ENCODE measurements around the gene PROSER1. TPM values are rescaled to one million over a fixed set of nuclear protein-coding genes. Genes with fewer than 3 reads are reported as not detected.
"Not testable (repeated sequence)": the region's sequence is repeated elsewhere in the genome, so short reads cannot be mapped to it uniquely, and the experiment has no call there.

PROSER1 gene
- total RNA-seq, 2 experiments from 2014 or later, result 106 to 111 TPM

DNA sequence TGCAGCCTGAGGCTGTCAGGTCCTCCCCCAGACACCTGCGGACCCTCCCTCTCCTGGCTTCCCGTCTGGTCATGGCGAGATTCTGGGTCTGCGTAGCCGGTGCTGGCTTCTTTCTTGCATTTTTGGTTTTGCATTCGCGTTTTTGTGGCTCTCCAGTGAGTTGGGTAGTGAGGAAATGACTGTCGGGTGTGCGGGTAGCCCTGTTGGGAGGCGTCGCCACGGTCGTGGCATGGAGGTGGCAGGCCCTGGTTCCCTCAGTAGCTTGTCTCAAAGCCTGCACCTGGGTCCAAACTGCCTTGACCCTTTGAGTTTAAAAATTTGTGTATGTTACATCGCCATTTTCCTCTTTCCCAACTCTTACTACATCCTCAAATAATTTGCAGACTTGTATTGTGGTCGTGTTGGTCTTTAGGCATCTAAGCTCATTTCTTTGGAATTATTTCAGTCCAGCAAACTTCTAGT lies 711 bp upstream of the PROSER1 start:
- peak; percentile 66 for DNase-seq
- peaks cover 26% of the 10 kb centered on the region for H3K4me1 Mint-ChIP-seq
- H3K36me3 Mint-ChIP-seq, result peaks cover 31% of the 10 kb centered on the region
- H3K27me3 Mint-ChIP-seq, result no peaks in the 10 kb centered on the region
- H3K27ac Mint-ChIP-seq, result peak overlapping the region; percentile 95
- no peaks in the 10 kb centered on the region for H3K9me3 Mint-ChIP-seq
- H3K4me3 Mint-ChIP-seq, result peak overlapping the region; percentile 94

DNA sequence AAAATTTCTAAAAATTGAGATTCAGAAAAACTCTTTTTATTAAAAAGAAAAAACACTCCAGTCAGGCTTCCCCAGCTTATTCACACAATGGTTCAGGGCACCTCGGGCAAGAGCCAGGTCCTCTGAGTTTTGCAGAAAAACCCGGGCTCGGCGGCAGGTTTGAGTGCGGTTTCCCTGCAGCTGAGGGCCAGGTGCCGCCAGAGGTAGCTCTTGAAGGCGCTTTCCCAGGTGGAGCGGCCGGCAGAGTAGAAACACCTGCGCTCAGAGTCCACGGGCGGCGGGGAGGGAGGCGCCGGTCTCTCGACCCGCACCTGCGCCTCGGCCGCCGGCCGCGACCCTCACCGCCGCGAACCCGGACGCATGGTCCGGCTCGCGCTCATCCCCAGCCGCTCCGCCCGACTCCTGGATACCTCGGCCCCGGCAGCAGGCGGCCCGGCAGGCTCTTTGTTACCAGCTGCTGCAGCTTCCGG lies 444 bp downstream of the PROSER1 start:
- H3K27me3 Mint-ChIP-seq, result no peaks in the 10 kb centered on the region
- no peak for DNase-seq
- H3K4me3 Mint-ChIP-seq, result peak overlapping the region; percentile 94
- H3K36me3 Mint-ChIP-seq, result peaks cover 33% of the 10 kb centered on the region
- H3K27ac Mint-ChIP-seq, result peak overlapping the region; percentile 95
- no peaks in the 10 kb centered on the region for H3K9me3 Mint-ChIP-seq
- H3K4me1 Mint-ChIP-seq, result peaks cover 29% of the 10 kb centered on the region

DNA sequence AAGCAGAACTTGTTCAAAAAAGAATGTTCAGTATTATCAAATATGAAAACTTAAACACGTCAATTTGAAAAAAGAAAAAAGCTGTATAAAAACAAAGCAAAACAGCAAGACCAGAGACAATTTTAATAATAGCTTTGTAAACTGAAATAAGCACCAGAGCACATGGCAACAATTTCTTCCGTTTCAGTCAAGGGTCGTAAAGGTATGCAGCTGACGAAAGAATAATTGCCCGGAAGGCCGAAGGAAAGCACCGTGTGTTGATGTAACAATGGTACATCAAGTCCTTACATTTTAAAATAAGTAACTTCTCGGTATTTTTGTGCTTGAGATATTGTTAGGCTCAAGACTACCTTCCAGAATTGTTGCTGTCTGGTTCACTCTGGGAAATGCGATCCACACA lies 1.7 kb downstream of the PROSER1 start:
- Mint-ChIP-seq H3K36me3 (peaks cover 36% of the 10 kb centered on the region), H3K27me3 (no peaks in the 10 kb centered on the region), H3K27ac (peak overlapping the region; percentile 93), H3K9me3 (no peaks in the 10 kb centered on the region), H3K4me3 (peak overlapping the region; percentile 94), H3K4me1 (peaks cover 36% of the 10 kb centered on the region)
- DNase-seq, result no peak

DNA sequence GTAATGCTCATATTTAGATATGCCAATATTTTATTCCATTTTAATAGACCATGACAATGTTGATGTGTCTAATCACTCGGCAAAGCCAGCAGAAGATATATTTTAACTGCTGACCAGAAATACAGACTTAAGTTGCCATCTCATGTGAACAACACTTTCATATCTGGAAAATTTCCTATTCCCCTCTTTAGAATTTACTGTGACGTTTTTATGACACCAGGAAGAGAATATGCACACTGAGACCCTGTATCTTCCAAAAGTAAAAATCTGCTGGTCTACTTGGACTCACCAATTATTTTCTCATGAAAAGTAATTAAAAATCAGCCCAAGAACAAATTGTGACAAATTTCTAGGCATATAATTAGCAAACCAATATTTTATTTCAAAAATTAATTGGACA lies 2.1 kb downstream of the PROSER1 start:
- no peaks in the 10 kb centered on the region for H3K9me3 Mint-ChIP-seq
- H3K27me3 Mint-ChIP-seq, result no peaks in the 10 kb centered on the region
- DNase-seq, result no peak
- H3K4me3 Mint-ChIP-seq, result peak overlapping the region; percentile 94
- H3K36me3 Mint-ChIP-seq, result peaks cover 35% of the 10 kb centered on the region
- peak overlapping the region; percentile 93 for H3K27ac Mint-ChIP-seq
- H3K4me1 Mint-ChIP-seq, result peaks cover 33% of the 10 kb centered on the region

DNA sequence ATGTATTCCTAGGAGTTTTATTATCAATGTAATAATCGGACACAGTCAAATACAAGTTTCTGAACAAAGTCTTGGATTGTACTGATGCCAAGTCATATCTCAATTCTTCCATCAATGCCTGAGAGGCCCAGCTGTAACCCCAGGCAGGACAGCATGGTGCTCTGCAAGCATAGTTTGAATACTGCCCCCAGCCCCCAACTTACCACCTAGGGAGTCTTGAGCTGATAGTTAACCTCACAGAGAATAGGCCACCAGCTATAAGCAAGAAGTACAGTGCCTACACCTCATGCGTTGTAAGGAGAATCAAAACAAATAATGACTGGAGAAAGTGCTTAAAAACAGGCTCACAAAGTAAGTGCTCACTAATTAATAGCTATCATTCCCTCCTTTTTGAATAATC lies 2.7 kb downstream of the PROSER1 start:
- Mint-ChIP-seq H3K9me3 (no peaks in the 10 kb centered on the region), H3K36me3 (peaks cover 29% of the 10 kb centered on the region), H3K4me1 (peaks cover 30% of the 10 kb centered on the region), H3K4me3 (peak overlapping the region; percentile 94), H3K27ac (peak overlapping the region; percentile 93), H3K27me3 (no peaks in the 10 kb centered on the region)
- no peak for DNase-seq

DNA sequence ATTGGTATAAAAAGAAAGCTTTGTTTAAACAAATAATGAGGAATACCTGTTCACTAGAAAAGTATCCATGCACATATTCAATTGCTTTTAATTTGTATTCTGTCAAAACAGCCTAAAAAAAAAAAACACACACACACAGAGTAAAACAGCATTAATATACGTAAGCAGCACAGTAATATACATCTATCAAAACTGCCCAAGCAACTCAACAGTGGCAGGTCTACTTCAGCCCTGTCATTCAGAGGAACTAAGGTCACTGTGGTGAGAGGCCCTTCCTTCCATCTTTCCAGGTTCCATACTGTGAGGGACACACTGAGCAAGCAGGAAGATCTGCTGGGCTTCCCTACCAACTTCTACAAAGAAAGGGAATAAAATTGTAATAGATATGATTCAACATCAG lies 3.8 kb downstream of the PROSER1 start:
- Mint-ChIP-seq H3K9me3 (no peaks in the 10 kb centered on the region), H3K27me3 (no peaks in the 10 kb centered on the region), H3K4me3 (peak overlapping the region; percentile 51), H3K27ac (no peak overlapping the region), H3K4me1 (peaks cover 25% of the 10 kb centered on the region), H3K36me3 (peaks cover 26% of the 10 kb centered on the region)
- no peak for DNase-seq

DNA sequence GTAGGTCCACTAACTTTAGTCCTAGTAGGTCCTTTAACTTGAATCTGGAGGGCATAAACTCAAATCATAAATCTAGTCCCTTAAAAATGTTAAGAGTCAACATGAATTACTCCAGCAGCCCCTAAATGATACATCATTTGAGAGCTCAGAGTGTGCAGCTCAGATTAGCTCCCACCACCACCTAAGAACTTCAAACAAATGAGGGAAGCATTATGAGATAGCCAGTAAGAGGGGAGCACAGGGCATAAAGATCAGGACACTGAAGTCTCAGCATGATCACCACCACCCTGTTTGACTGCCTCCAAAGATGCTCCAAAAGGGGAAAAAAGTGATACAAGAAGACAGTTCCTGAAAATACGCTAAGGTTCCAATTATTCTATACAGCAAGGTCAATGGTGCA lies 5.7 kb downstream of the PROSER1 start:
- peaks cover 25% of the 10 kb centered on the region for H3K4me1 Mint-ChIP-seq
- H3K27me3 Mint-ChIP-seq, result no peaks in the 10 kb centered on the region
- no peak overlapping the region for H3K4me3 Mint-ChIP-seq
- H3K36me3 Mint-ChIP-seq, result peaks cover 31% of the 10 kb centered on the region
- H3K9me3 Mint-ChIP-seq, result no peaks in the 10 kb centered on the region
- H3K27ac Mint-ChIP-seq, result no peak overlapping the region
- no peak for DNase-seq

DNA sequence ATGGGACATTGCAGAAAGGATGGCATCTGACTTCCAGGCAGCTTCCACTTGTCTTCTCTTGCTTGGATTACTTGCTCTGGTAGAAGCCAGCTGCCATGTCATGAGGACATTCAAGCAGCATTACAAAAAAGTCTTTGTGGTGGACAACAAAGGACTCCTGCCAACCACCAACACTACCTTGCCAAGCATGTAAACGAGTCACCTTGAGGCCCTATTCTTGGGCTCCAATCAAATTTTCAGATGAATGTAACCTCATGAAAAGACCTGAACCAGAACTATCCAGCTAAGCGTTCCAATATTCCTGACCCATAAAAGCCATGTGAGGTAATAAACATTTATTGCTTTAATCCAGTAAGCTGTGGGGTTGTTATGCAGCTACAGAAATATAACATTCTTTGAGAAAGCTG lies 12.5 kb downstream of the PROSER1 start:
- Mint-ChIP-seq H3K36me3 (peaks cover 31% of the 10 kb centered on the region), H3K27me3 (no peaks in the 10 kb centered on the region), H3K27ac (no peak overlapping the region), H3K4me1 (peaks cover 7% of the 10 kb centered on the region), H3K4me3 (no peak overlapping the region), H3K9me3 (no peaks in the 10 kb centered on the region)
- no peak for DNase-seq

DNA sequence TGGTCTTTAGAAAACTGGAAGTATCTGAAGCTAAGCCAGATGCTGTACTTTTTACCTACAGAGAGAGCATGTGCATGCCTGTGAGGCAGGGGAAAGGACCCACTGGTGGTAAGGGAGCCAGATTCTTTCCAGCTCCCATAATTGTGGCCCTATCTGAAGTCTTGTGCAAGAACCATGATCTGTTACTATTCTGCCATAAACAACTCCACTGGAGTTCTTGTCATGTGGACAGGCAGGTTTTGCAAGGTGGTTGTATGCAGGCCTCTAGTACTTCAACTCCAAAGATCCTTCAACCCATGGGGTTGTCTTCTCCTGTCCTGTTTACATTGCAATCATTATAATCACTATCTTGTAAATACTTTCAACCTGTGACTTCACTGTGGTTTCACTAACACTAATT lies 14.1 kb downstream of the PROSER1 start:
- Mint-ChIP-seq H3K4me1 (peaks cover 5% of the 10 kb centered on the region), H3K27ac (no peak overlapping the region), H3K36me3 (peaks cover 36% of the 10 kb centered on the region), H3K27me3 (no peaks in the 10 kb centered on the region), H3K4me3 (no peak overlapping the region), H3K9me3 (no peaks in the 10 kb centered on the region)
- no peak for DNase-seq

DNA sequence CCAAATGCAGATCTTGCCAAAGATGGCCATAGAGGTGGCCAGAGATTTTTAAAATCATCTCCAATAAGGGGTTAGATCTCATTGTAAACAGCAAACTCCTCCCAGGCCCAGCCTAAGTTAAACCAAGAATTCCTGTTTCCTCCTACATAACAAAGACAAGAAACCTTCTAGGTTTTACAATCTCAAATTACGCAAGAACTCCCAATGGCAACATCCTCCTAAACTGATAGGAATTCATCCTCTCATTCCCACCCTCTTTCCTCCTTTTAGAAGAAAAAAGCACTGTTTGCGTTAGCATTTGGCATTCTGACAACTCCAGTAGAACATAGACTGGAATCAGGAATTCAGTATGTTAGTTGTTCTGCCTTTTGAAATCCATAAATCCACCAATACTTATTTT lies 14.6 kb downstream of the PROSER1 start:
- H3K27ac Mint-ChIP-seq, result no peak overlapping the region
- no peak overlapping the region for H3K4me3 Mint-ChIP-seq
- no peaks in the 10 kb centered on the region for H3K27me3 Mint-ChIP-seq
- H3K36me3 Mint-ChIP-seq, result peaks cover 36% of the 10 kb centered on the region
- H3K9me3 Mint-ChIP-seq, result no peaks in the 10 kb centered on the region
- H3K4me1 Mint-ChIP-seq, result peaks cover 5% of the 10 kb centered on the region
- no peak for DNase-seq

DNA sequence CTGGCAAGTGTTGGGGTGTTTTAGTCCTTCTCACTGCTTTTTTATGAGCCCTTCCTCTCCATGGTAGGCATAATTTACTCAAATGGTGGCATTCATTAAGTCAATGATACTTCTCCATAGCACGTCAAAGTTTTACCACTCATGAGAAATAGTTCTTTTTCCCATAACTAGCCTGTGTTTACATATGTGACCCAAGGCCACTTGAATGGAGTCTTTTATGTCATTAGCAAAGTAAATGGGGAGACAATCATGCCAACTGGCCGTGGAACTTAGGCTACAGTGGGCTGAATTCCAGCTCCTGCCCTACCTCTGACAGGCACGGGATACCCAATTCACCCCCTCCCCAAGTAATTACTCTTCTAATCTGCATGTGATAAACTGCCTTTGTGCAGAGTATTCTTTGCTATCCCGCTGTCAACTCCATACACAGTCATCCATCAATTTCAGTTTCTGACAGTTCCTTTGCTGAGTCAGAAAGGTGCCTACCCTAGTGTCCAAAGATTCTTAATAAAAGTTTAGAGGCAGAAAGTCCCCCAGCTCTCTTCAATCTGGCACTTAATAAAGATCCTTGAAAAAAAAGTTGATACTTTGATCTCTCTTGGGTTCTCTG lies 16.9 kb downstream of the PROSER1 start:
- H3K36me3 Mint-ChIP-seq, result peaks cover 29% of the 10 kb centered on the region
- H3K4me1 Mint-ChIP-seq, result peaks cover 8% of the 10 kb centered on the region
- no peak overlapping the region for H3K27ac Mint-ChIP-seq
- no peak for DNase-seq
- no peaks in the 10 kb centered on the region for H3K9me3 Mint-ChIP-seq
- no peaks in the 10 kb centered on the region for H3K27me3 Mint-ChIP-seq
- H3K4me3 Mint-ChIP-seq, result no peak overlapping the region

DNA sequence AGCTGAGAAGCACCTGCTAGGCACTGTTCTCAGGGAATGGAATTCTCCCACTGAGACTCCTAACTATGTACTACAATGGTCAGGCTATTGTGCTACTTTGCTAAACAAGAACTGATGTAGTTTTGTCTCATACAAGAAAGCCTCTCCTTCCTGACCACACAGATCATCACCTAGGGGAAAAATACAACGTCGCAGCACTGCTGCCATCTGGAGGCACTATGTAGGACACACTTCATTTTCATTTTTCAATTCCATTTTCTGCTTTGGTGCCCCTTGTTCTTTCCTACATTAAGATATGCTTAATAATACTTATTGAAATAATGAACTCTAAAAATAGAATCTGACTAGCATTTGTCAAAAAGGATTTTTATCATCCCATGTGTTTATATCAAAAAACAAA lies 21.1 kb downstream of the PROSER1 start:
- no peaks in the 10 kb centered on the region for H3K27me3 Mint-ChIP-seq
- H3K36me3 Mint-ChIP-seq, result peaks cover 37% of the 10 kb centered on the region
- H3K9me3 Mint-ChIP-seq, result no peaks in the 10 kb centered on the region
- H3K4me1 Mint-ChIP-seq, result peaks cover 7% of the 10 kb centered on the region
- H3K27ac Mint-ChIP-seq, result peak overlapping the region; percentile 34
- no peak for DNase-seq
- H3K4me3 Mint-ChIP-seq, result no peak overlapping the region

DNA sequence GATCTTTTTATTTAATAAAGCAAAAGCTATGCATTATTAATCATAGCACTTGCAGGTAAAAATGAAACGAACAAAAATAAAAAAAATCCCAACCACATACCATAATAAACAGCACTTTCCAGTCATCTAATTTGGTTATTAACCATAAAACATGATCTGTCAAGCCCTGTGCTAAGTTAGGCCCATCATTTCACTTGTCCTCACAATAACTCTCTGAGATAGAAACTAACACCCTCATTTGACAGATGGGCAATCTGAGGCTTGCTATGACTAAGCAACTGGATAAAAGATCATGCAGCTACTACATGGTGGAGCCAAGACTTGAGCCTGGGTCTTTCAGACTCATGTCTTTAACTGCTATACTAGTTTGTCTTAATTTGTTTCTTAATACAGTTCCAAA lies 21.8 kb downstream of the PROSER1 start:
- Mint-ChIP-seq H3K9me3 (no peaks in the 10 kb centered on the region), H3K4me1 (peaks cover 7% of the 10 kb centered on the region), H3K4me3 (no peak overlapping the region), H3K36me3 (peaks cover 40% of the 10 kb centered on the region), H3K27ac (no peak overlapping the region), H3K27me3 (no peaks in the 10 kb centered on the region)
- DNase-seq, result no peak

DNA sequence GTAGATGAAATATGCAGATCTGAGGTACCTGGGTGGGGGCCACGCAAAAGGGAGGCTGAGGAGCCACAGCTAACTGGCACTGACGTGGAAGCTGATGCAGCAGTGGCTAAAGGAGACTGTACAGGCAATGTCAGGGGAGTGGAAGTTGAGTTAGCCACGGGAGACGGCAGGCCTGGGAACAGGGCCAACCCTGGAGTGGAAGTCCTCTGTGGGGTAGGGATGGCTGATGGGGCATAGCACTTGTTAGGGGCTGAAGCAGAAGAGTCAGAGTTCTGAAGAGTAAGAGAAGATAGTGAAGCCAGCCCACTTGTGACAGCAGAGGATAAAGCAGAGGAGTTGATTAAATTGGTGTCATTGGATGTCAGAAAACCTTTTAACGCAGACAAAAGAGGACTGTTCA lies 24.4 kb downstream of the PROSER1 start:
- Mint-ChIP-seq H3K27me3 (no peaks in the 10 kb centered on the region), H3K36me3 (peaks cover 47% of the 10 kb centered on the region), H3K4me1 (peaks cover 7% of the 10 kb centered on the region), H3K4me3 (no peak overlapping the region), H3K27ac (no peak overlapping the region), H3K9me3 (no peaks in the 10 kb centered on the region)
- DNase-seq, result no peak

DNA sequence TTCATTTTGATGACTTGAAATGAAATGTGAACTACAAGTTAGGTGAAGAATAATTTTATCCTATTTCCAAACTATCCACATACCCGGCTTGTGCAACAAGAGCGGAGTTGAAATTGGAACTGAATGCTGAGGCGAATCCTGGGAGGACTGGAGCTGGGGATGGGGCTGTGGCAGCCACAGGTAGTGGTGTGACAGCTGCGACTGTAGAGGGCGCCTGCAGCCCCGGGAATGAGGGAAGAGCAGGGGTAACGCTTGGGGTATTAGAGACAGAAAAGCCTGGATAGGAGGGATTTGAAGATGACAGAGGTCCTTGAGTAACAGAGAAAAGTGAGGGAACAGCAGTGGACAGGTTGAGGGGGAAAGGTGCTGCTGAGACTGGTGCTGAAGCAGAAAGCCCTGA lies 25.3 kb downstream of the PROSER1 start:
- Mint-ChIP-seq H3K4me3 (no peak overlapping the region), H3K27me3 (no peaks in the 10 kb centered on the region), H3K4me1 (peaks cover 7% of the 10 kb centered on the region), H3K27ac (no peak overlapping the region), H3K36me3 (peaks cover 51% of the 10 kb centered on the region), H3K9me3 (no peaks in the 10 kb centered on the region)
- no peak for DNase-seq

DNA sequence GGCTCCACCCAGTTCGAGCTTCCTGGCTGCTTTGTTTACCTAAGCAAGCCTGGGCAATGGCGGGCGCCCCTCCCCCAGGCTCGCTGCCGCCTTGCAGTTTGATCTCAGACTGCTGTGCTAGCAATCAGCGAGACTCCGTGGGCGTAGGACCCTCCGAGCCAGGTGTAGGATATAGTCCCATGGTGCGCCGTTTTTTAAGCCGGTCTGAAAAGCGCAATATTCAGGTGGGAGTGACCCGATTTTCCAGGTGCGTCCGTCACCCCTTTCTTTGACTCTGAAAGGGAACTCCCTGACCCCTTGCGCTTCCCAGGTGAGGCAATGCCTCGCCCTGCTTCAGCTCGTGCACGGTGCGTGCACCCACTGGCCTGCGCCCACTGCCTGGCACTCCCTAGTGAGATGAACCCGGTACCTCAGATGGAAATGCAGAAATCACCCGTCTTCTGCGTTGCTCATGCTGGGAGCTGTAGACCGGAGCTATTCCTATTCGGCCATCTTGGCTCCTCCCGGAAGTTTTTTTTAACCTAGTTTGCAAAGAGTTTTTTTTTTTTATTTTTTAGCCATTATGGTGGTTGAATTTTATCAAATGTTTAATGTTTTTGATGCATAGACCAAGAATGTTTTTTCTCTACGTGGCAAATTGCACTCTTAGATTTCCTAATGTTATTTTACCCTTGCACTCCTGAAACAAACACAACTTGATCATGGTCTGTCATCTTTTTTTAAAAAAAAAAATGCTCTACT lies 31.3 kb downstream of the PROSER1 start:
- H3K27me3 Mint-ChIP-seq, H3K4me3 Mint-ChIP-seq, H3K4me1 Mint-ChIP-seq, DNase-seq, H3K27ac Mint-ChIP-seq, H3K9me3 Mint-ChIP-seq: not testable (repeated sequence)
- peaks cover 28% of the 10 kb centered on the region for H3K36me3 Mint-ChIP-seq

All from activated naive CD8-positive, alpha-beta T cell treated with anti-CD3 and anti-CD28 coated beads for 36 hours (primary cell).